Activated naive CD4-positive, alpha-beta T cell treated with anti-CD3 and anti-CD28 coated beads for 36 hours (primary cell): ENCODE data around the gene CEP85L. TPM values are rescaled to one million over a fixed set of nuclear protein-coding genes. Genes with fewer than 3 reads are reported as not detected.
A peak's percentile ranks its signal among the peaks of the same experiment; 100 is the strongest.

Experiments
- CTCF ChIA-PET: fragments of 350-600 bp; sonication (Branson Sonifier 250); formaldehyde crosslinking; loops from one replicate; lab custom pipeline; 2021; ENCODE audit warnings: antibody characterized with exemption; lab: Charles Lee
- DNase-seq: peaks from one replicate; pipeline ENCODE4 v3.0.0-alpha.2; 2020
- H3K27ac Mint-ChIP-seq: one replicate; pipeline ENCODE4 v1.8.0; 2021; ENCODE audit warnings: mild to moderate bottlenecking, mixed read lengths
- H3K27me3 Mint-ChIP-seq: one replicate; pipeline ENCODE4 v1.8.0; 2021; ENCODE audit warnings: low read depth, mixed read lengths
- H3K36me3 Mint-ChIP-seq: one replicate; pipeline ENCODE4 v1.8.0; 2021; ENCODE audit warnings: low read depth, mixed read lengths
- H3K4me1 Mint-ChIP-seq: one replicate; pipeline ENCODE4 v1.8.0; 2021; ENCODE audit warnings: low read depth, mixed read lengths
- H3K4me3 Mint-ChIP-seq: one replicate; pipeline ENCODE4 v1.8.0; 2021; ENCODE audit warnings: mild to moderate bottlenecking, moderate library complexity, mixed read lengths
- H3K9me3 Mint-ChIP-seq: one replicate; pipeline ENCODE4 v1.8.0; 2021; ENCODE audit warnings: mixed read lengths
- intact Hi-C: fragments of 100-400 bp; cut with micrococcal nuclease; formaldehyde crosslinking; loops from one replicate; pipeline ENCODE4 v1.15.1; 2023
- total RNA-seq, 2 experiments: library from RNA; stranded (reverse); gene quantifications; one replicate each; pipeline ENCODE4 v1.2.3, GENCODE V29; 2021

The CEP85L gene
- total RNA-seq, 2 experiments from 2014 or later: 31.4 to 31.9 TPM

DNA sequence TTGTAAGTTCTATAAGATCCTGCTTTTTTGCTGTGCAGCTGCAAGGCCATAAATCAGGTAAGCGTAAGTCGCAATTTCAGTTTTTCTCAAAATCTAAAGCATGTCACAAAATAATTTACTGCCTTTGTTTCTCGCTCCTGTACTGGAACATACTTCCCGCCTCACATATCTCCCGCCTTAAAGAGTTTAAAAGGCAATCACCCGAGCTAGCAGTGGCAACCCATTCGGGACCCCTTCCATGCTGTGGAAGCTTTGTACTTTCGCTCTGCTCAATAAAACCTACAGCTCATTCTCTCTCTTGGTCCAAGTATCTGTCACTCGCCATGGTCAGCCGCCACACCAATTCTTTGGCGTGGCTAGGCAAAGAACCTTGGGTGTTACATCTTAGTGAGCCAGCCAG, 34.0 kb downstream of the CEP85L start:
- H3K9me3 Mint-ChIP-seq: peaks cover 4% of the 10 kb centered on the region
- H3K27me3 Mint-ChIP-seq: no peaks in the 10 kb centered on the region
- no peak for DNase-seq
- CTCF ChIA-PET: interaction anchor here (0.6 to 1.9 kb wide), 4 partner anchors 11 to 504 kb away, joined by 4 to 7 read pairs (median 5); no protein-coding TSS in a partner anchor
- intact Hi-C loops: loop anchor here (5.0 kb wide), 1 partner anchor 130 kb away; no protein-coding TSS in a partner anchor
- peaks cover 17% of the 10 kb centered on the region for H3K36me3 Mint-ChIP-seq
- no peak overlapping the region for H3K27ac Mint-ChIP-seq
- no peak overlapping the region for H3K4me3 Mint-ChIP-seq
- H3K4me1 Mint-ChIP-seq: peaks cover 41% of the 10 kb centered on the region

DNA sequence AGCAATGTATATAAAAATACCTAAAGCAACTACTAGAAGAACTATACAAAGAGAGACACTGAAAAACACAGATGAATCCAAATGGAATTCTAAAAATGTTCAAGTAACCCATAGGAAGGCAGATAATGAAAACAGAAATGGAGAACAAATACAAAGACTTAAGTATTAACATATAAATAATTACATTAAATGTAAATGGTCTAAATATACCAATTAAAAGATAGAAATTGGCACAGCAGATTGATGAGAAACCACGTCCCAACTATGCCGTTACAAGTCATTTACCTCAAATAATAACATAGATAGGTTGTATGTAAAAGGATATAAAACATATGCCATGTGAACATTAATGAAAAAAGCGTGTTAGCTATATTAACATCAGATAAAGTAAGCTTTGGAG, 40.1 kb downstream of the CEP85L start:
- CTCF ChIA-PET: no interaction called here
- H3K4me3 Mint-ChIP-seq: no peak overlapping the region
- peaks cover 43% of the 10 kb centered on the region for H3K4me1 Mint-ChIP-seq
- no peak for DNase-seq
- no peak overlapping the region for H3K27ac Mint-ChIP-seq
- no peaks in the 10 kb centered on the region for H3K27me3 Mint-ChIP-seq
- intact Hi-C loops: no loop called here
- peaks cover 9% of the 10 kb centered on the region for H3K9me3 Mint-ChIP-seq
- H3K36me3 Mint-ChIP-seq: peaks cover 23% of the 10 kb centered on the region

DNA sequence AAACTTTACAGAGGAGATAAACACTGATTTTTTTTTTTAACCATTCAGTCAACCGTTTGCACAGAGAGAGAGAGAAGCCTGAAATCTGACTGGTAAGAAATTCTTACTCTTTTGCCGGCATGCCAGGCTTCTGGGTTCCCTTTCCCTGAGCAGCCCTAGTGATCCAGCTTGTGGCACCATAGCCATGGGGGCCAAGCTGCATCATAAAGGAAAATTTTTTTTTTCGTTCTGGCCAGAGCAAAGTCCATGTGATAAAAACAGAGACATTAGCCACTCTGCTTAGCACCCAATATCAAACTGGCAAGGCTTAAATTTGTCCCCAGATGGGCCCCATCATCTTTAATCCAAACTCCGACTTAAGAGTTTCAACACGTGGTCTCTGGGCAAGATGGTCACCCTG, 44.5 kb downstream of the CEP85L start:
- no peak for DNase-seq
- CTCF ChIA-PET: interaction anchor here (0.9 to 1.9 kb wide), 7 partner anchors 10 to 304 kb away, joined by 3 to 6 read pairs (median 3); no protein-coding TSS in a partner anchor
- peaks cover 34% of the 10 kb centered on the region for H3K36me3 Mint-ChIP-seq
- H3K9me3 Mint-ChIP-seq: peaks cover 15% of the 10 kb centered on the region
- H3K27me3 Mint-ChIP-seq: no peaks in the 10 kb centered on the region
- H3K4me1 Mint-ChIP-seq: peaks cover 52% of the 10 kb centered on the region
- intact Hi-C loops: no loop called here
- no peak overlapping the region for H3K27ac Mint-ChIP-seq
- H3K4me3 Mint-ChIP-seq: no peak overlapping the region

DNA sequence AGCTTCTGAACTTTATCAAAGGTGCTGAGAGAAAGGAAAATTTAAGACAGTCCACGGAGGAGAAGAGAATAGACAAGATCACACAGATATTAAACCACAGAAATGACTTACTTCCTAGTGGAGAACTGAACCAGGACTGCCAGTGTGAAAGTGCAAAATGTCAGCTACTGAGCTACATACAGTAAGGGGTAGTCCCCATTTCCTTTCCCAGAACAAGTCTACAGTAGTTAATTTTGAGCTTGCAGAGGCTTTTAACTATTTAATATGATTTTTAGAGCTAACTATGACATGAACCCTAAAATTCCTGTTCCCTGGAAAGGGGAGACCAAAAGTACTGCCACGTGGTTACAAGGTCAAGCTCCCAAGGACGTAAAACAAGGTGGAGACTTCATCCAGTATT, 45.1 kb downstream of the CEP85L start:
- CTCF ChIA-PET: interaction anchor here (0.9 to 1.9 kb wide), 9 partner anchors 10 to 304 kb away, joined by 3 to 6 read pairs (median 3); no protein-coding TSS in a partner anchor
- Mint-ChIP-seq H3K27ac (no peak overlapping the region), H3K27me3 (no peaks in the 10 kb centered on the region), H3K4me1 (peaks cover 53% of the 10 kb centered on the region), H3K4me3 (no peak overlapping the region), H3K9me3 (peaks cover 14% of the 10 kb centered on the region), H3K36me3 (peaks cover 33% of the 10 kb centered on the region)
- intact Hi-C loops: no loop called here
- DNase-seq: peak; percentile 41

DNA sequence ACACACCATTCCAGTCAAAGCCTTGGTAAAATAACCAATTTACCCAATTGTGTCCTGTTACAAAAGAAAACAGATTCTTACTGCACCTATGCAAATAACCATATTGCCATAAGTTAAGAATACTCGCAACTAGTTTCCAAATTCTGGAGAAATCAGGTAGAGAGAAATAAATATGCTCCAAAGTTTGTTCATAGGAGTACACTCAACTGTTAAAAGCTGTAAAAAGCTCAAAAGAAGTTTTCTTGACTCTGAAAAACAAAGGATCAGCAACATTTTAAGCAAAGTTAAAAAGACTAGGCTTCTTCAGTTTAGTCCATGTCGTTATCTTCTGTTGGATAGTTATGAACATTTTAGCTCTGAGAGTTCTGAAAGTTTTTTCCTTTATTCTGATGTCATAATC, 48.0 kb downstream of the CEP85L start:
- CTCF ChIA-PET: no interaction called here
- peaks cover 26% of the 10 kb centered on the region for H3K36me3 Mint-ChIP-seq

DNA sequence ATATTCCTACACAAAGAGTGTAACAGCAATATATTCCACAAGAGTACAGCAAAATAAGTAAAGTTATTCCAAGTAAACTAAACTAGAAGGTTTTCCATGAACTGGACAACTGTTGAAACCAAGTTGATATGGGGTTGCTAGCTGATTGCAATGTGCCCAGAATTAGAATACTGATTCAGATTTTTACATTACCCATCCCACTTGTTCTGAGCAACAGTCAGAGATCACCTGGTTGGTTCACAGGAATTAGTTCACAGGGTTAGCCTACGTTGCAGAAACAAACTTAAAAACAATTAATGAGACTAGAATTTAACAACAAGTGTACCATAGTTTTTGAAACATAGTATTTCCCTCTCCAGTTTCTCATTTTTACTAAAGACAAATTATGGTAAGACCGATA, 49.1 kb downstream of the CEP85L start:
- Mint-ChIP-seq H3K4me3 (no peak overlapping the region), H3K4me1 (peaks cover 45% of the 10 kb centered on the region), H3K36me3 (peaks cover 26% of the 10 kb centered on the region), H3K27ac (no peak overlapping the region), H3K9me3 (peaks cover 12% of the 10 kb centered on the region), H3K27me3 (no peaks in the 10 kb centered on the region)
- intact Hi-C loops: no loop called here
- CTCF ChIA-PET: interaction anchor here (0.6 to 1.4 kb wide), 4 partner anchors 10 to 42 kb away, joined by 3 to 4 read pairs (median 4); no protein-coding TSS in a partner anchor
- no peak for DNase-seq

More for the DNA sequence above, 48.0 kb downstream of the CEP85L start:
- DNase-seq: no peak
- H3K4me1 Mint-ChIP-seq: peaks cover 40% of the 10 kb centered on the region
- no peak overlapping the region for H3K4me3 Mint-ChIP-seq
- no peaks in the 10 kb centered on the region for H3K27me3 Mint-ChIP-seq
- H3K27ac Mint-ChIP-seq: no peak overlapping the region
- H3K9me3 Mint-ChIP-seq: peaks cover 12% of the 10 kb centered on the region
- intact Hi-C loops: no loop called here

DNA sequence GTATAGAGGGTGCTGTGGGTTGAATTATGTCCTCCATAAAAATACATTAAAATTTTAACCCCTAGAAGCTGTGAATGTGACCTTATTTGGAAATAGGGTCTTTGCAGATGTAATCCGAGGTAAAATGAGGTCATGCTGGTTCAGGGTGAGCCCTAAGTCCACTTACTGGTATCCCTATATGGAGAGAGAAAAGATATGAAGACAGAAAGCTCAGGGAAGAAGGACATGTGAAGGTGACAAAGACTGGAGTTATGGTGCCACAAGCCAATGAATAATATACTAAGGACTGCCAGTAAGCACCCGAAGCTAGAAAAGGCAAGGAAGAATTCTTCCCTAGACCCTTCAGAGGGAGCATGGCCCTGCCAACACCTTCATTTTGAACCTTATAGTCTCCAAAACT, 53.1 kb downstream of the CEP85L start:
- Mint-ChIP-seq H3K4me1 (peaks cover 43% of the 10 kb centered on the region), H3K27me3 (no peaks in the 10 kb centered on the region), H3K4me3 (no peak overlapping the region), H3K9me3 (peaks cover 11% of the 10 kb centered on the region), H3K36me3 (peaks cover 26% of the 10 kb centered on the region), H3K27ac (no peak overlapping the region)
- no peak for DNase-seq
- CTCF ChIA-PET: interaction anchor here (0.9 to 1.2 kb wide), 2 partner anchors 32 to 312 kb away, joined by 3 to 4 read pairs; no protein-coding TSS in a partner anchor
- intact Hi-C loops: no loop called here

DNA sequence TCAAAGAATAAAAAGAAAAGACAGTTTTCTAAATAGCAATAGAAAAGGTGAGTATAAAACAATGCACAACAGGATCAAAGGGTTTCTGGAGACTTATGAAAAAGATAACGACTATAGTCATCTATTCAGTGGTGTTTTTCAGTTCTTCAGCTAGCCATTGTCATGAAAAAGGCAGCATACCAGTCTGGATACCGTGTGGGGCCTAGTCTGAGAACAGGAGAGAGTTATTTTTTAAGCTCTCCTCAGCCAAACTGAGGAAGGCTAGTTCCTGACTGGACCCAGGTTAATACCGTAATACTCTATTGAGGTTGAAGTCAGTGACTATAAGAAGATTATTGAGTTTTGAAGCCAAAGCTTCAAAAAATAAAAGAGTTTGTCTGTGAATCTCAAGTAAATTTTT, 53.8 kb downstream of the CEP85L start:
- Mint-ChIP-seq H3K27ac (no peak overlapping the region), H3K4me3 (no peak overlapping the region), H3K9me3 (peaks cover 9% of the 10 kb centered on the region), H3K36me3 (peaks cover 21% of the 10 kb centered on the region), H3K27me3 (no peaks in the 10 kb centered on the region), H3K4me1 (peaks cover 41% of the 10 kb centered on the region)
- intact Hi-C loops: no loop called here
- no peak for DNase-seq
- CTCF ChIA-PET: interaction anchor here (0.8 to 1.2 kb wide), 4 partner anchors 17 to 311 kb away, joined by 3 to 4 read pairs (median 3); no protein-coding TSS in a partner anchor

DNA sequence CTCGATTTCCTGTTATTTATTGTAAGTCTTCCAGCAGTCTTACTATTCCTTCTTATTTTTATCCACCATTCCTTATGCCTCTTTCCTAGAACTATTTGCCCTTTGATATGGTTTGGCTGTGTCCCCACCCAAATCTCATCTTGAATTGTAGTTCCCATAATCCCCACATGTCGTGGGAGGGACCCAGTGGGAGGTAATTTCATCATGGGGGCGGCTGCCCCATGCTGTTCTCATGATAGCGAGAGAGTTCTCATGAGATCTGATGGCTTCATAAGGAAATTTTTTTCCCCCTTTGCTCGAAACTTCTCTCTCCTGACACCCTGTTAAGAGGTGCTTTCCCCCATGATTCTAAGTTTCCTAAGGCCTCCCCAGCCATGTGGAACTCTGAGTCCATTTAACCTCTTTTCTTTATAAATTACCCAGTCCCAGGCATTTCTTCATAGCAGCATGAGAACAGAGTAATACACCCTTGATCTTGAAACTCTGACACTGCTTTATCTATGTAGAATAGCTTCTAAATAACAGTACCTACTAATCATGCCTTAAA, 54.5 kb downstream of the CEP85L start:
- H3K27ac Mint-ChIP-seq: peak overlapping the region; percentile 20
- peaks cover 39% of the 10 kb centered on the region for H3K4me1 Mint-ChIP-seq
- no peak overlapping the region for H3K4me3 Mint-ChIP-seq
- no peaks in the 10 kb centered on the region for H3K27me3 Mint-ChIP-seq
- no peak for DNase-seq
- intact Hi-C loops: no loop called here
- peaks cover 9% of the 10 kb centered on the region for H3K9me3 Mint-ChIP-seq
- CTCF ChIA-PET: interaction anchor here (0.8 to 1.2 kb wide), 3 partner anchors 16 to 71 kb away, joined by 3 to 4 read pairs (median 3); no protein-coding TSS in a partner anchor
- peaks cover 17% of the 10 kb centered on the region for H3K36me3 Mint-ChIP-seq

DNA sequence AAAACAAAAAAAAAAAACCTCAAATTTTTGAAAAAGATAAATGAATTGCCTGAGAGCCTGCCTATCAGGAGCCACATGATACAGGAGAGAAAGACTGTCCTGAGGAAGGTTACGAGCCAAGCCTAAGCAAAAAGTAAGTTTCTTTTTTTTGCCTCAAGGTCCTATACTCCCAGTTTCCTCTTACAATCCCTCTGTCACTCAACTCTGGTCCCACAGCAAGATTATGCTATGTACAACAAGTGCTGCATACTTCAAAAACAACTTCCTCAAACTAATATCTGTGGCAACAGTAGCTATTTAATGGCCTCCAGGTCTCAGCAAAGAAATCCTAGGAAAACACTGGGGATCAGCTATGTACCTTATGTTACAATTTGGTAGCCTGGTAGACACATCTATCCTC, 56.5 kb downstream of the CEP85L start:
- no peak overlapping the region for H3K27ac Mint-ChIP-seq
- peaks cover 28% of the 10 kb centered on the region for H3K36me3 Mint-ChIP-seq
- DNase-seq: no peak
- peaks cover 9% of the 10 kb centered on the region for H3K9me3 Mint-ChIP-seq
- peaks cover 42% of the 10 kb centered on the region for H3K4me1 Mint-ChIP-seq
- H3K27me3 Mint-ChIP-seq: no peaks in the 10 kb centered on the region
- CTCF ChIA-PET: interaction anchor here (0.8 to 1.2 kb wide), 3 partner anchors 8 to 14 kb away, joined by 3 to 4 read pairs (median 3); no protein-coding TSS in a partner anchor
- no peak overlapping the region for H3K4me3 Mint-ChIP-seq
- intact Hi-C loops: no loop called here

DNA sequence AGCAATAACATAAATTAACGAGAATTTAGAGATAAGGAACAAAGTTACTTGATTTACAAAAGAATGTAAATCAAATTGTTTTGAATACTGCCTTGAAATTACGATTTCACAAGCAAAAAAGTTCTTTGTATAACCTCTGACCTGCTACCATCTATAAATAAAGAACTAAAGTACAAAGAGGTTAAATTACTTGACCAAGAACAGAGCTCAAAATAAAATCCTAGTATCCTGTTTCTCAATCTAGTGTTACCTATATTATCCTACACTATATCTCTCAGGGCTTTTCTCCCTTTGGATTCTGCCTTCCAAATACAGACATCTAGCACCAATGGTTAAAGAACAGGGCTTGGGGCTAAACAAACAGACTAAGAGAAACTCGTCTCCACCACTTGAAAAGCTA, 59.5 kb downstream of the CEP85L start:
- intact Hi-C loops: no loop called here
- Mint-ChIP-seq H3K4me3 (no peak overlapping the region), H3K36me3 (peaks cover 34% of the 10 kb centered on the region), H3K9me3 (peaks cover 6% of the 10 kb centered on the region), H3K27me3 (no peaks in the 10 kb centered on the region), H3K27ac (no peak overlapping the region), H3K4me1 (peaks cover 39% of the 10 kb centered on the region)
- CTCF ChIA-PET: interaction anchor here (0.6 to 1.7 kb wide), 2 partner anchors 27 to 209 kb away, joined by 3 to 5 read pairs; no protein-coding TSS in a partner anchor
- DNase-seq: no peak

DNA sequence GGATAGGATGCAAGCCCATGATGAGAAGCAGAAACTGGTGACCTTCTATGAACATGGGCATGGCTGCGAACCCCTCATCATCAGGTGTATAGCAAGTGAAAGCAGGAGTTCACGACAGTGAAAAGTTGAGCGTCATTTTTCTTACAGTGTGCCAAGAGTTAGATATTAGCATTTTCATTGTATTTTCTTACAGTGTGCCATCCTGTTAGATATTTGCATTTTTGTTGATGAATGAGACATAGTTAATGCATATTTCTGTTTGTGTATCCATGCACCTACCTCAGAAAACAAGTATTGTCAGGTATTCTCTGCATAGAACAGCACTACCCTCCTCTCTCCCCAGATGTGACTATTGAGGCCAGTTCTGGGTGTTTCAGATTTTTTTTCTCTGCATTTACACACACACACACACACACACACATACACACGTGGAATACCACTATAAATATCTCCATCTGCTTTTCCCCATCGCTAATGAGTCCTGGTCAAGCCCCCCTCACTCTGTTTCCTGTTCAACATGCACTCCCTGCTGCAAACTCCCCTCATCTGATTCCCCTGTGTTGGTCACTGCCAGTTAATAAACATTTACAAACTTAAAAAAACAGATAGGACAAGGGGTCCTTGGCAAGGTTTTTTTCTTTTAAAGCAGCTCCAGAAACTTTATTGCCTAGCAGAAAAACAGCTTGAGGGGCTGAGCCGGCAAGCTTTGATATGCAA, 61.6 kb downstream of the CEP85L start:
- CTCF ChIA-PET: no interaction called here
- no peak overlapping the region for H3K27ac Mint-ChIP-seq
- H3K9me3 Mint-ChIP-seq: peaks cover 2% of the 10 kb centered on the region
- H3K4me3 Mint-ChIP-seq: no peak overlapping the region
- intact Hi-C loops: no loop called here
- H3K4me1 Mint-ChIP-seq: peaks cover 31% of the 10 kb centered on the region
- H3K27me3 Mint-ChIP-seq: no peaks in the 10 kb centered on the region
- peaks cover 25% of the 10 kb centered on the region for H3K36me3 Mint-ChIP-seq
- no peak for DNase-seq
